Neuronal stem cell (in vitro differentiated cells): ENCODE data around the gene KCTD10.
A peak's percentile ranks its signal among the peaks of the same experiment; 100 is the strongest.
"Not testable (repeated sequence)": the region's sequence is repeated elsewhere in the genome, so short reads cannot be mapped to it uniquely, and the experiment has no call there.

ENCODE experiments used
- DNase-seq: peaks from one replicate; pipeline ENCODE4 v3.0.0-alpha.2; 2013; ENCODE audit warnings: low spot score
- H2AFZ ChIP-seq: one replicate; pipeline ENCODE4 v1.6.1; 2013; ENCODE audit warnings: mild to moderate bottlenecking, low read length, inconsistent platforms
- H2AK5ac ChIP-seq: 2 replicates; pipeline ENCODE4 v1.6.1; 2013; ENCODE audit warnings: low read depth, mild to moderate bottlenecking, inconsistent platforms, low read length, moderate library complexity, mixed read lengths
- H2BK120ac ChIP-seq: 2 replicates; pipeline ENCODE4 v1.6.1; 2013; ENCODE audit warnings: low read depth, mild to moderate bottlenecking, inconsistent platforms, low read length, moderate library complexity, mixed read lengths
- H2BK12ac ChIP-seq: one replicate; pipeline ENCODE4 v1.6.1; 2013; ENCODE audit warnings: low read length, inconsistent platforms
- H2BK15ac ChIP-seq: 2 replicates; pipeline ENCODE4 v1.6.1; 2013; ENCODE audit warnings: mild to moderate bottlenecking, low read length, inconsistent platforms, mixed read lengths
- H2BK5ac ChIP-seq: one replicate; pipeline ENCODE4 v1.6.1; 2013; ENCODE audit warnings: inconsistent platforms, mild to moderate bottlenecking, low read length, moderate library complexity
- H3K14ac ChIP-seq: one replicate; pipeline ENCODE4 v1.6.1; 2013; ENCODE audit warnings: low read length, inconsistent platforms
- H3K18ac ChIP-seq: 2 replicates; pipeline ENCODE4 v1.6.1; 2013; ENCODE audit warnings: low read length, inconsistent platforms
- H3K23ac ChIP-seq: 2 replicates; pipeline ENCODE4 v1.6.1; 2013; ENCODE audit warnings: low read depth, mild to moderate bottlenecking, mixed read lengths, low read length, inconsistent platforms; ENCODE audit not compliant: poor library complexity
- H3K27ac ChIP-seq: replicated peaks from 3 replicates; pipeline ENCODE4 v1.5.1; 2013; ENCODE audit warnings: low read length, inconsistent platforms
- H3K27me3 ChIP-seq, 3 experiments: 2 replicates each; pipeline ENCODE4 v1.6.1; 2013; ENCODE audit warnings: low read length in 3 of 3, mild to moderate bottlenecking in 2 of 3, inconsistent platforms in 1 of 3, low read depth in 1 of 3, mixed read lengths in 1 of 3, moderate library complexity in 1 of 3; ENCODE audit not compliant: control insufficient read depth in 3 of 3, insufficient read depth in 3 of 3
- H3K36me3 ChIP-seq, 2 donors: replicated peaks in 1 of 2; 2 replicates each; pipeline ENCODE4 v1.6.1; 2013; ENCODE audit warnings: low read length in 2 of 2; ENCODE audit not compliant: control insufficient read depth in 2 of 2, insufficient read depth in 2 of 2
- H3K4ac ChIP-seq: 2 replicates; pipeline ENCODE4 v1.6.1; 2013; ENCODE audit warnings: inconsistent platforms, mild to moderate bottlenecking, low read length, moderate library complexity
- H3K4me1 ChIP-seq, 2 donors: 1 replicate in 1 of 2; 2 replicates in 1 of 2; pipeline ENCODE4 v1.6.1; 2013; ENCODE audit warnings: low read length in 2 of 2, low read depth in 1 of 2; ENCODE audit not compliant: control insufficient read depth in 2 of 2, insufficient read depth in 1 of 2
- H3K4me2 ChIP-seq: one replicate; pipeline ENCODE4 v1.6.1; 2013; ENCODE audit warnings: mild to moderate bottlenecking, low read length, inconsistent platforms; ENCODE audit not compliant: insufficient read depth, poor library complexity, severe bottlenecking
- H3K4me3 ChIP-seq, 2 donors: 2 replicates each; pipeline ENCODE4 v1.5.1; 2013; ENCODE audit warnings: low read length in 2 of 2, mild to moderate bottlenecking in 2 of 2, inconsistent platforms in 1 of 2, moderate library complexity in 1 of 2
- H3K79me1 ChIP-seq: one replicate; pipeline ENCODE4 v1.6.1; 2013; ENCODE audit warnings: low read depth, mild to moderate bottlenecking, inconsistent platforms, low read length, moderate library complexity
- H3K9ac ChIP-seq: one replicate; pipeline ENCODE4 v1.6.1; 2013; ENCODE audit warnings: mild to moderate bottlenecking, low read depth, low read length, inconsistent platforms; ENCODE audit not compliant: poor library complexity
- H3K9me3 ChIP-seq, 2 donors: replicated peaks in 1 of 2; 2 replicates each; pipeline versions ENCODE3 to v1.6.1; 2013; ENCODE audit warnings: low read length in 2 of 2, mild to moderate bottlenecking in 2 of 2, inconsistent platforms in 1 of 2, low read depth in 1 of 2, mixed read lengths in 1 of 2, moderate library complexity in 1 of 2; ENCODE audit not compliant: control insufficient read depth in 2 of 2, insufficient read depth in 1 of 2
- H4K8ac ChIP-seq: one replicate; pipeline ENCODE4 v1.6.1; 2013; ENCODE audit warnings: low read depth, mild to moderate bottlenecking, inconsistent platforms, low read length, moderate library complexity
- H4K91ac ChIP-seq: one replicate; pipeline ENCODE4 v1.6.1; 2013; ENCODE audit warnings: low read length, low read depth, mild to moderate bottlenecking, inconsistent platforms; ENCODE audit not compliant: poor library complexity
- WGBS, 2 donors: extraction: QIAGEN DNeasy Blood & Tissue Kit; methylation state at CpG; one replicate each; pipeline ENCODE4 v1.1.7; 2013; ENCODE audit warnings: missing lambda C conversion rate in 2 of 2, mixed read lengths in 1 of 2; ENCODE audit not compliant: insufficient read length in 2 of 2, insufficient replicate concordance in 1 of 2; ENCODE audit errors: extremely low coverage in 2 of 2; 5-methylcytosine and 5-hydroxymethylcytosine counted together

KCTD10 gene

DNA sequence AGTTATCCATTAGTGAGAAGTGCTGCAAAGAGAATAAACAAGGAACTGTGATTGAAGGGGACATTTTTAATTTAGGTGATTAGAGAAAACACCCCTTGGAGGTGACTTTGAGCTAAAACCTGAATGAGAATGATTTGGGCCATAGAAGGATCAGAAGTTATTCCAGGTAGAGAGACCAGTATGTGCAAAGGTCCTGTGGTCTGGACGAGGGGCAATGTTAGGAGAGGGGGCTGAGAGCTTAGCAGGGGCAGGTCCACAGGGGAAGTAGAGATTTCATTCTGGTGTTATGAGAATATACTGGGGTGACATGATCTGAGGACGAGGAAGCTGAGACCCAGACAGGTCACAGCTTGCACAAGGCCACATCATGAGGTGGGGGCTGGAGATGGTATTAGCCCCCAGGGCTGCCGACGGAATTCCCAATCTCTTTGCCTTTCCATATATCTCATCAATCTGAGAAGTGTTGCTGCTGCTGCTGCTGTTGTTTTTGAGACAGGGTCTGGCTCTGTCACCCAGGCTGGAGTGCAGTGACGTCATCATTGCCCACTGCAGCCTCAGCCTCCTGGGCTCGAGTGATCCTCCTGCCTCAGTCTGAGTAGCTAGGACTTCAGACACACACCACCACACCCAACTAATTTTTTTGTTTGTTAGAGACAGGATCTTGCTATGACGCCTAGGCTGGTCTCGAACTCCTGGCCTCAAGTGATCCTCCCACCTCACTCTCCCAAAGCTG is 55.6 kb downstream of the KCTD10 start:
- Histone ChIP-seq H3K9me3 (no peaks in the 10 kb centered on the region), H3K79me1 (no peaks in the 10 kb centered on the region), H3K23ac (no peak overlapping the region), H4K91ac (no peak overlapping the region), H3K36me3 (no peaks in the 10 kb centered on the region), H3K4ac (no peak overlapping the region), H2BK120ac (no peak overlapping the region), H3K14ac (no peak overlapping the region), H3K4me3 (no peak overlapping the region), H4K8ac (no peak overlapping the region), H2BK12ac (no peak overlapping the region), H3K27ac (no peak overlapping the region), H2AFZ (no peak overlapping the region), H3K27me3 (no peaks in the 10 kb centered on the region), H3K4me1 (no peaks in the 10 kb centered on the region), H2BK15ac (no peak overlapping the region), H2AK5ac (no peak overlapping the region), H3K18ac (no peak overlapping the region), H3K4me2 (no peak overlapping the region), H2BK5ac (no peak overlapping the region), H3K9ac (no peak overlapping the region)
- no peak for DNase-seq
- WGBS, 2 donors: no CpG with 5 or more reads among the region's 8 CpGs

DNA sequence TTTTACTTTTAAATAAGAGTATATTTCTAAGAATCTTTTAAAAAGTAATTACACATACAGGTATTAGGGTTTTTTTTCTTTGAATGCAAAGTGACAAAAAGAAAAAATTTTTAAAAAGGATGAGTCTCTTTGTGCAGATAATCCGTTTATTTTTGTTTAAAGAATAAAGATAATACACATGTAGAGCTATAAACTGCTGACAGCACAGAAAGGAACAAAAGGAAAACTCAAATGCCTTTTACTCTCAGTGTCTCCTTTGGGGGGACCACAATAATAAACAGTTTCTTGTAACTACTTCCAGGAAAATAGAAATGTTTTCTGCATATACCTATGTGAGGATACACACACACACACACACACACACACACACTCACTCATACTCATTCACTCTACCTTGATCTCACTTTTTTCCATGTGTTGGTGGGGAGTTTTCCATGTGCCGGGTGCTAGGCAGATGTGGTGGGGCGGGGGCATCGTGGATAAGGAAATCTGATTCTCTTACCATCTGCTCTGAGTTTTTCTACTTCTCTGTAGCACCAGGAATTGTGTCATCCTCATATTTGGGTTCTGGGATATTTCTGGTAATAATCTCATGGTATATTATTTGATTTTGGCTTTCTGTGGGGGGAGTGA is 58.1 kb downstream of the KCTD10 start:
- H3K18ac ChIP-seq: no peak overlapping the region
- H3K36me3 ChIP-seq: no peaks in the 10 kb centered on the region
- H3K4me2 ChIP-seq: no peak overlapping the region
- no peaks in the 10 kb centered on the region for H3K79me1 ChIP-seq
- H3K9me3 ChIP-seq: no peaks in the 10 kb centered on the region
- no peak overlapping the region for H2AK5ac ChIP-seq
- no peak overlapping the region for H3K4me3 ChIP-seq
- no peak overlapping the region for H2BK12ac ChIP-seq
- no peak overlapping the region for H3K27ac ChIP-seq
- H2AFZ ChIP-seq: no peak overlapping the region
- no peak for DNase-seq
- no peak overlapping the region for H4K91ac ChIP-seq
- H3K23ac ChIP-seq: no peak overlapping the region
- WGBS, 2 donors: no CpG with 5 or more reads among the region's 4 CpGs
- no peaks in the 10 kb centered on the region for H3K27me3 ChIP-seq
- H2BK120ac ChIP-seq: no peak overlapping the region
- no peak overlapping the region for H2BK5ac ChIP-seq
- H3K4me1 ChIP-seq: no peaks in the 10 kb centered on the region
- H3K14ac ChIP-seq: peak overlapping the region; percentile 38
- H2BK15ac ChIP-seq: no peak overlapping the region
- H4K8ac ChIP-seq: no peak overlapping the region
- H3K4ac ChIP-seq: no peak overlapping the region
- no peak overlapping the region for H3K9ac ChIP-seq

DNA sequence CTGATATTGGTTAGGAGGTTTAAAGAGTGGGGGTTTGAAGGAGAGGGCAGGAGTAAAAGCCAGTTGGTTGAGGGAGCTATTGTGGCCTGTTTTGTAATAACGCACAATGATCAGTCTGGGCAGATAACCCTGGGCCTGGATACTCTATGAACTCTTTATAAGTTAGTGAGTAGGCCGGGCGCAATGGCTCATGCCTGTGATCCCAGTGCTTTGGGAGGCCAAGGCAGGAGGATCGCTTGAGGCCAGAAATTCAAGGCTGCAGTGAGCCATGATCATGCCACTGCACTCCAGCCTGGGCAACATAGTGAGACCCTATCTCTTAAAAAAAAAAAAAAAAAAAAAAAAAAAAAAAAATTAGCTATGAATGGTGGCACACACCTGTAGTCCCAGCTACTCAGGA is 71.0 kb downstream of the KCTD10 start:
- H3K23ac ChIP-seq, H2BK15ac ChIP-seq, H4K91ac ChIP-seq, DNase-seq, H3K4me1 ChIP-seq, H2AFZ ChIP-seq, H2BK5ac ChIP-seq, H4K8ac ChIP-seq, H3K27ac ChIP-seq, H3K36me3 ChIP-seq, H2AK5ac ChIP-seq, H2BK120ac ChIP-seq, H3K79me1 ChIP-seq, H3K18ac ChIP-seq, H3K14ac ChIP-seq, H3K4me3 ChIP-seq, H3K4me2 ChIP-seq, H3K9ac ChIP-seq, H2BK12ac ChIP-seq, H3K9me3 ChIP-seq, H3K4ac ChIP-seq: not testable (repeated sequence)
- H3K27me3 ChIP-seq: peaks cover 0 to 16% (median 2%) of the 10 kb centered on the region in 3 experiments
- WGBS, 2 donors: no CpG with 5 or more reads among the region's 4 CpGs

DNA sequence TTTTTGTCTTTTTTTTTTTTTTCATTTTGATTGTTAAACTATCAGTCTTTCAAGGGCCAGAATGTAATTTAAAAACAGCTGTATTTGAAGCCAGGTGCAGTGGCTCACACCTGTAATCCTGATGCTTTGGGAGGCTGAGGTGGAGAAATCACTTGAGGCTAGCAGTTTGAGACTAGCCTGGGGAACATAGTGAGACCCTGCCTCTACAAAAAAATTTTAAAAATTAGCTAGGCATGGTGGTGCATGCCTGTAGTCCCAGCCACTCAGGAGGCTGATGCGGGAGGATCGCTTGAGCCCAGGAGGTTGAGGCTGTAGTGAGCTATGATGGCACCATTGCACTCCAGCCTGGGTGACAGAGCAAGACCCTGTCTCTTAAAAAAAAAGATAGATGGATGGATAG is 72.3 kb downstream of the KCTD10 start:
- H2BK15ac ChIP-seq, H3K18ac ChIP-seq, H2BK120ac ChIP-seq, H3K9ac ChIP-seq, H2BK12ac ChIP-seq, H3K27ac ChIP-seq, H4K8ac ChIP-seq, H3K9me3 ChIP-seq, H2AK5ac ChIP-seq, H3K4ac ChIP-seq, H3K4me1 ChIP-seq, H3K4me2 ChIP-seq, H3K4me3 ChIP-seq, H2AFZ ChIP-seq, H3K36me3 ChIP-seq, H3K23ac ChIP-seq, H3K79me1 ChIP-seq, H2BK5ac ChIP-seq, DNase-seq, H4K91ac ChIP-seq, H3K14ac ChIP-seq: not testable (repeated sequence)
- WGBS, 2 donors: no CpG with 5 or more reads among the region's 2 CpGs
- peaks cover 0 to 21% (median 2%) of the 10 kb centered on the region in 3 experiments for H3K27me3 ChIP-seq
